22Rv1 (cell line): ENCODE measurements around the gene PYY.

Experiments
- H3K27ac ChIP-seq: fragments of 450-650 bp; 2 replicates; pipeline ENCODE4 v1.5.1; 2017
- ZFX ChIP-seq: fragments of 450-650 bp; IDR thresholded peaks from 2 replicates; pipeline ENCODE4 v1.6.1; 2017; ENCODE audit warnings: antibody characterized with exemption, borderline replicate concordance
- TF ChIP-seq, protein P1 (sequence below): fragments of 450-650 bp; IDR thresholded peaks from 2 replicates; pipeline ENCODE4 v1.5.1; 2017; ENCODE audit warnings: mild to moderate bottlenecking

PYY gene

GRCh38 chr17:43952351-43952723, 1.4 kb downstream of the PYY start:
- TF ChIP-seq, protein P1, sequence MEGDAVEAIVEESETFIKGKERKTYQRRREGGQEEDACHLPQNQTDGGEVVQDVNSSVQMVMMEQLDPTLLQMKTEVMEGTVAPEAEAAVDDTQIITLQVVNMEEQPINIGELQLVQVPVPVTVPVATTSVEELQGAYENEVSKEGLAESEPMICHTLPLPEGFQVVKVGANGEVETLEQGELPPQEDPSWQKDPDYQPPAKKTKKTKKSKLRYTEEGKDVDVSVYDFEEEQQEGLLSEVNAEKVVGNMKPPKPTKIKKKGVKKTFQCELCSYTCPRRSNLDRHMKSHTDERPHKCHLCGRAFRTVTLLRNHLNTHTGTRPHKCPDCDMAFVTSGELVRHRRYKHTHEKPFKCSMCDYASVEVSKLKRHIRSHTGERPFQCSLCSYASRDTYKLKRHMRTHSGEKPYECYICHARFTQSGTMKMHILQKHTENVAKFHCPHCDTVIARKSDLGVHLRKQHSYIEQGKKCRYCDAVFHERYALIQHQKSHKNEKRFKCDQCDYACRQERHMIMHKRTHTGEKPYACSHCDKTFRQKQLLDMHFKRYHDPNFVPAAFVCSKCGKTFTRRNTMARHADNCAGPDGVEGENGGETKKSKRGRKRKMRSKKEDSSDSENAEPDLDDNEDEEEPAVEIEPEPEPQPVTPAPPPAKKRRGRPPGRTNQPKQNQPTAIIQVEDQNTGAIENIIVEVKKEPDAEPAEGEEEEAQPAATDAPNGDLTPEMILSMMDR, result no peak
- TF ChIP-seq ZFX, result no peak
- no peak overlapping the region for H3K27ac ChIP-seq

DNA sequence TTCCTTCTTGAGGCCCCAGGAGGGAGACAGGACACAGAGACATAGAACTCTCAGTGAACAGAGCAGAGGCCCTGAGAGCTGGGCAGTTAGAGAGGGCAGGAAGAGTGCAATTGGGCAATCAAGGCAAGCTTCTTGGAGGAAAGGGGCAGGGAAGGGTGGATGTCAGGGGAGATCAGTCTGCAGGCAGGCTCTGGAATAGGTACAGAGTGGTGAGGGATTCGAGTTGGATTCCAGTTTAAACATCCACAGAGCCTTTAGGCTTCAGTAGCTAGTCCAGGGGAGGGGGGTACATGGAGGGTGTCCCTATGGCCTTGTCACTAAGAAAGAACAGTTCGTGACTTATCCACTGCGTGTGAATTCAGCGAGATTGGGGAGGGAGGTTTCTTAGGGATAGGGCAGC, 2.0 kb downstream of the PYY start:
- TF ChIP-seq, protein P1, result no peak
- TF ChIP-seq ZFX, result no peak
- no peak overlapping the region for H3K27ac ChIP-seq

GRCh38 chr17:43950554-43950953, 3.2 kb downstream of the PYY start:
- H3K27ac ChIP-seq, result no peak overlapping the region
- TF ChIP-seq ZFX, result no peak
- TF ChIP-seq, protein P1, result no peak

DNA sequence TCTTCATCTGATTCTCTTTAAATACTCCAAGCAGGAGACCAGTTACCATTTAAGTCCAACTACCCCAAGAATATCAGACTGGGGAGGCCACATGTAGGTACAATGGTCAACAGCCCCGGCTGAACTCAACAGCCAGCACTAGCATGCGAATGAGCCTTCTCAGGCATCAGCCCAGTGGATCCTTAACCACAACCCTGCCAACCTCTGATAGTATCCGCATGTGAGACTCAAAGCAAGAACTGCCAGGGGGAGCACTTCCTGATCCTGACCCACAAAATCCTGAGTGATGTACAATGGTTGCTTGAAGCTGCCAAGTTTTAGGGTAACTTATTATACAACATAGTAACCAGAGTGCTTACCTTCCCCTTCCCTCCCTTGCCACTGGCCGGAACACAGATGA, 4.0 kb downstream of the PYY start:
- TF ChIP-seq, protein P1, result no peak
- no peak for TF ChIP-seq ZFX
- no peak overlapping the region for H3K27ac ChIP-seq

DNA sequence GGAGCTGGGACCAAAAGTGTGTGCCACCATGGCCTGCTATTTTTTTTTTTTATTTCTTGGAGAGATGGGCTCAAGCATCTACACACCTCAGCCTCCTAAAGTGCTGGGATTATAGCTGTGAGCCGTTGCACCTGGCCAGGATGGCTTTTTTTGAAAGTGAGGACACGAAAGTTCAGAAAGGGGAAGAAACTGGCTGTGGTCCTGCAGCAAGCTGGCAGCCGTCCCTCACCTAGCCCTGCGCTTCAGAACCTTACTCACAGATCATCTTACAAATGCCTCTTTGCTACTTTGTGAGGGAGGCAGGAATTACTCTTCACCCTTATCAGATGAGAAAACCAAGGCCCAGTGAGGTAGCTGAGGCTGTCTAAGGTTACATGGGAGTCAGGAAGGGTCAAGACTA, 7.0 kb downstream of the PYY start:
- no peak overlapping the region for H3K27ac ChIP-seq
- no peak for TF ChIP-seq ZFX
- TF ChIP-seq, protein P1, result no peak

DNA sequence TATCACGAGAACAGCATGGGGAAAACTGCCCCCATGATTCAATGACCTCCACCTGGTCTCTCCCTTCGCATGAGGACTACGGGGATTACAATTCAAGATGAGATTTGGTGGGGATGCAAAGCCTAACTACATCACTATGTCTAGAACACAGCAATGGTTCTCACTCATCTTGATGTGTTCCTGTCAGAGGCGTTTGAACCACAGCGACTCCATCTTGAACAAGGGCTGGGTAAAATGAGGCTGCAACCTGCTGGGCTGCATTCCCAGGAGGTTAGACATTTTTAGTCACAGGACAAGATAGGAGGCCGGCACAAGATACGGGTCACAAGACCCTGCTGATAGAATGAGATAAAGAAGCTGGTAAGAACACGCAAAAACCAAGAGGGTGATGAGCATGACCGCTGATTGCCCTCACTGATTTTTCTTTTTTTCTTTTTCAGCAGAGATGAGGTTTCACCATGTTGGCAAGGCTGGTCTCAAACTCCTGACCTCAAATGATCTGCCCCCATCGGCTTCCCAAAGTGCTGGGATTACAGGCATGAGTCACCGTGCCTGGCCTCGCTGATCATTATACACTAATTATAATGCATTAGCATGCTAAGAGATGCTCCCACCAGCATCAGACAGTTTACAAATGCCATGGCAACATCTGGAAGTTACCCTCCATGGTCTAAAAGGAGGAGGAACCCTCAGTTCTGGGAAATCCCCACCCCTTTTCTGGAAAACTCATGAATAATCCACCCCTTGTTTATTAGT, 8.5 kb downstream of the PYY start:
- TF ChIP-seq, protein P1, result no peak
- TF ChIP-seq ZFX, result no peak
- H3K27ac ChIP-seq, result no peak overlapping the region

DNA sequence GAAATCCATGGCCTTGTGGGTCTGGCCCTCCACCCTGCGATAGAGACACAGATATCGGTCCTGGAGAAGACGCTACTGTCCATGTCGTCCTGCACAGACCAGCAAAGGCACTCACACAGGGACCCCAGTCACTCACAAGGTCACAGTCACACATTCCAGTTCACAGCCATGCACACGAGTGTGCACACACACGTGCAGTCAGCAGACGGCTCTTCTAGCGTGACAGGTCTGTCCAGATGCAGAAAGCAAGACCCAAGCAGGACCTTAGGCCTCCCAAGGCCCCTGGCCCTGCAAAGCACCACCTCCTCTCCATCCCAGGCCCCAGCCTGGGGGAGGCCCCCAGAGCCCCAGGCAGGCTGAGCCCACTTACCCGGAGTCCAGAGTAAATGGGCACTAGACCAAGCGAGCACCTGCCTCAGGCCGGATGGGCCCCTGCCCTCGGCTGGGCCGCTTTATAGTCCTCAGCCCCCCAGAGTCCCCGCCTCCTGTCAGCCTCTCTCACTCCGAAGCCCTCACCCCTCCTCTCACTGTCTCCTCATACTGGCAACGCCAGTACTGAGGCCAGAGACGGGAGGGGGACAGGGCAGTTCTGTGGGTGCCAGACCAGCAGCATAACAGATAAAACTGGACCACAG, 11.6 kb downstream of the PYY start, which contains the start of gene PPY:
Gene PPY, minus strand, starts transcription at position 426 of the 635 bp plus-strand sequence. CDS start 822 bp downstream, outside the sequence.
- no peak for TF ChIP-seq ZFX
- TF ChIP-seq, protein P1, result no peak
- no peak within 1 kb of the TSS for H3K27ac ChIP-seq
